HG03457 (cell line): Measurements from ENCODE around the gene BTG2.
"Not testable (repeated sequence)": the region's sequence is repeated elsewhere in the genome, so short reads cannot be mapped to it uniquely, and the experiment has no call there.

Source experiments
- ATAC-seq: cut with Tn5 transposase; IDR thresholded peaks from one replicate; pipeline ENCODE4 v1.9.1; 2021; ENCODE audit warnings: moderate number of reproducible peaks; ENCODE audit not compliant: unreplicated experiment

The BTG2 gene

GRCh38 chr1:203304919-203305808 lies at the start of gene BTG2:
TSS of gene BTG2 (plus strand) at chr1:203305519. CDS start at chr1:203305607, 88 bp downstream.
- ATAC-seq = peak; percentile 53

- ATAC-seq = not testable (repeated sequence)
Observed at GRCh38 chr1:203256636-203257035, 48.7 kb upstream of the BTG2 start.

- no peak for ATAC-seq
Observed at GRCh38 chr1:203263496-203263895, 41.8 kb upstream of the BTG2 start.

GRCh38 chr1:203264052-203264501 lies 41.2 kb upstream of the BTG2 start:
- no peak for ATAC-seq

- no peak for ATAC-seq
Observed at GRCh38 chr1:203265541-203265940, 39.8 kb upstream of the BTG2 start.

- ATAC-seq = not testable (repeated sequence)
Observed at GRCh38 chr1:203266140-203266539, 39.2 kb upstream of the BTG2 start.

GRCh38 chr1:203267347-203267846 lies 37.9 kb upstream of the BTG2 start:
- no peak for ATAC-seq

GRCh38 chr1:203267912-203268311 lies 37.4 kb upstream of the BTG2 start:
- ATAC-seq = no peak

GRCh38 chr1:203268901-203269653 lies 36.2 kb upstream of the BTG2 start:
- no peak for ATAC-seq

GRCh38 chr1:203269654-203270020 lies 35.7 kb upstream of the BTG2 start:
- no peak for ATAC-seq

GRCh38 chr1:203270448-203270847 lies 34.9 kb upstream of the BTG2 start:
- no peak for ATAC-seq

- ATAC-seq = no peak
Observed at GRCh38 chr1:203271018-203271743, 34.1 kb upstream of the BTG2 start.

GRCh38 chr1:203271962-203272632 lies 33.2 kb upstream of the BTG2 start:
- no peak for ATAC-seq

GRCh38 chr1:203272633-203273205 lies 32.6 kb upstream of the BTG2 start:
- no peak for ATAC-seq

GRCh38 chr1:203273206-203273868 lies 32.0 kb upstream of the BTG2 start:
- ATAC-seq = peak; percentile 41

GRCh38 chr1:203273869-203274602 lies 31.3 kb upstream of the BTG2 start:
- no peak for ATAC-seq

- no peak for ATAC-seq
Observed at GRCh38 chr1:203274603-203275381, 30.5 kb upstream of the BTG2 start.

GRCh38 chr1:203275656-203276272 lies 29.6 kb upstream of the BTG2 start:
- no peak for ATAC-seq
